Fibroblast of skin of right quadriceps (primary cell): ENCODE measurements around the gene TSPYL2.

Experiments
- DNase-seq: peaks from one replicate; pipeline ENCODE4 v3.0.0-alpha.2; 2013

TSPYL2 gene

DNA sequence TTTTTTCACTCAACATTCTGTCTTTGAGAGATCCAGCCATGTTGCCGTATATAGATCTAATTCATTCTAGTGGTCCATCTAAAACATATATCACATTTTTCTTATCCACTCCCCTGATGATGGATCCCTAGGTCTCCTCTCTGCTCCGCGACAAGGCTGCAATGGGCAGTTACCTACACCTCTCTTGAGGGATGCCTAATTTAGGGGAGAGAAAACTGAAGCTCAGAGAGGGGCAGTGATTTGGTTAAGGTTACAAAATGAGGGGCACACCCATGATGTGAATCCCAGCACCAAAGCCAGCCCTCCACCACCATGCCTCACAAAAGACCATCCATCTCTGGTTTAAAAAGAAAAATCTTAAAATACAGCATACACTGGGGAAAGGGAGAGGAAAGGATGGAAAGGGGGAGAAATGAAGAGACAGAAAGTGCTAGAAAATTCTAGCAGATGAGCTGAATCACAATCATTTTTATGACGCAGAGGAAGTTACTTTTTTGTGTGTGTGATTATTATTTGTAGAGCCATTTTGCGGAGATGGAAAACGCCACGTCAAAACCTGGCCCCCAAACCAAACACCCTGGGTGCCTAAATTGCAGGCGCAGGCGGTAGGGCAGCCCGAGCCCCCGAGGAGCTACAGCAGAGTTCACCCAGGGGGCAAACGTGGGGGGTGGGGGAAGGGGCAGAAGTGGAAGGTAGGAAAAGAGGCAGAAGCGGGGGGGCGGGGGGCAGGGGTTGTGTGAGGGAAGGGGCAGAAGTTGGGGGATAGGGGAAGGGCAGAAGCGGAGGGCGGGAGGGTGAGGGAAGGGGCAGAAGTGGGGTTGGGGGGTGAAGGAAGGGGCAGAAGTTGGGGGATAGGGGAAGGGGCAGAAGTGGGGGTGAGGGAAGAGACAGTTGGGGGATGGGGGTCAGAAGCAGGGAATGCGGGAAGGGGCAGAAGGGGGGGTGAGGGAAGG lies 1.3 kb upstream of the TSPYL2 start:
- peak; percentile 40 for DNase-seq

DNA sequence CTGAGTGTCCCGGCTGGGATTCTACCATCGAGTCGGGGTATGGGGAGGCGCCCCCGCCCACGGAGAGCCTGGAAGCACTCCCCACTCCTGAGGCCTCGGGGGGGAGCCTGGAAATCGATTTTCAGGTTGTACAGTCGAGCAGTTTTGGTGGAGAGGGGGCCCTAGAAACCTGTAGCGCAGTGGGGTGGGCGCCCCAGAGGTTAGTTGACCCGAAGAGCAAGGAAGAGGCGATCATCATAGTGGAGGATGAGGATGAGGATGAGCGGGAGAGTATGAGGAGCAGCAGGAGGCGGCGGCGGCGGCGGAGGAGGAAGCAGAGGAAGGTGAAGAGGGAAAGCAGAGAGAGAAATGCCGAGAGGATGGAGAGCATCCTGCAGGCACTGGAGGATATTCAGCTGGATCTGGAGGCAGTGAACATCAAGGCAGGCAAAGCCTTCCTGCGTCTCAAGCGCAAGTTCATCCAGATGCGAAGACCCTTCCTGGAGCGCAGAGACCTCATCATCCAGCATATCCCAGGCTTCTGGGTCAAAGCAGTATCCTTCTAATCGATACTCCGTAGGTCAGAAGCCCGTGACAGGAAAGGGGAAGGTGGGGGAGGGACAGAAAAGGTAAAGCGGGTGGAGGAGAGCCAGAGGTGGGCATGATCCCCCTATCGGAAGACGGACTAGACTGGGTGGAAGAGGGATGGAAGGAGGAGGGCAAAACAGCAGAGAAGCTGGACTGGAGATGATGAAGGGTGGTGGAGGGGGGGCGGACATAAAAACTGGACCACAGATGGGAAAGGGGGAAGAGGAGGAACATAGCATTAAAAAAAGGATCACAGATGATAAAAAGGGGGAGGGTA lies 828 bp downstream of the TSPYL2 start:
- no peak for DNase-seq

DNA sequence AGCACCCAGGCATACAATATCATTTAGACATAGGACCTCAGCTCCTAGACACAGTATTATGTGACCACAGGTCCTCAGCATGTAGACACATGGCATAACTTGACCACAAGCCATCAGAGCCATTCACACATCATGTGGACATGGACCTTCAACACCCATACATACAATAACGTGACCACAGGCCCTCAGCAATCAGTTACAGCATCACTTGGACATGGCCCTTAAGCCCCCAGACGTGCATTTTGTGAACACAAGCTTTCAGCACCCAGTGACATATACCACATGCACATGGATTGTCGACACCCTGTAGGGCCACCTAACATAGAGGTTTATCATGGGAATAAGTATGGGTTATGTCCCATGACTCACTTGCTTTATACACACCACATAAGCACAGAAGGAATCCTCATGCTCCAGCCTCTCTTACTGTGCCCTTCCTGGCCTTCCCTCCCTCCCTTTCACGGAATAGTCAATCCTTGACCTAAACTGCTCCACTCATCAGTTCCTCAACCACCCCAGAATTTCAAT lies 1.9 kb downstream of the TSPYL2 start:
- DNase-seq: no peak

DNA sequence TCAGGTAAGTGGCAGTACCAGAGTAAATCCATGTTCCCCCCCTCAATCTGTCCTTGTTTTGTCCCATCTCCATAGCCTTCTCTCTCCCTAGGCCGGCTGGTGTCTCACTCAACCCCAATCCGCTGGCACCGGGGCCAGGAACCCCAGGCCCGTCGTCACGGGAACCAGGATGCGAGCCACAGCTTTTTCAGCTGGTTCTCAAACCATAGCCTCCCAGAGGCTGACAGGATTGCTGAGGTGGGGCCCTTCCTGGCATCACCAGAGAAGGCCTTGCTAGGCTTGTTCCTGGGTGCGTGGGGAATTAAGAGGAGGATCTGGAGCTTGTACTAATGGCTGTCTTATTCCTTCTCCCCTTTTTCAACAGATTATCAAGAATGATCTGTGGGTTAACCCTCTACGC lies 2.7 kb downstream of the TSPYL2 start:
- DNase-seq: no peak

DNA sequence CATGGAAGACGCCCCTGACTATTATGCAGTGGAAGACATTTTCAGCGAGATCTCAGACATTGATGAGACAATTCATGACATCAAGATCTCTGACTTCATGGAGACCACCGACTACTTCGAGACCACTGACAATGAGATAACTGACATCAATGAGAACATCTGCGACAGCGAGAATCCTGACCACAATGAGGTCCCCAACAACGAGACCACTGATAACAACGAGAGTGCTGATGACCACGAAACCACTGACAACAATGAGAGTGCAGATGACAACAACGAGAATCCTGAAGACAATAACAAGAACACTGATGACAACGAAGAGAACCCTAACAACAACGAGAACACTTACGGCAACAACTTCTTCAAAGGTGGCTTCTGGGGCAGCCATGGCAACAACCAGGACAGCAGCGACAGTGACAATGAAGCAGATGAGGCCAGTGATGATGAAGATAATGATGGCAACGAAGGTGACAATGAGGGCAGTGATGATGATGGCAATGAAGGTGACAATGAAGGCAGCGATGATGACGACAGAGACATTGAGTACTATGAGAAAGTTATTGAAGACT lies 3.6 kb downstream of the TSPYL2 start:
- no peak for DNase-seq

DNA sequence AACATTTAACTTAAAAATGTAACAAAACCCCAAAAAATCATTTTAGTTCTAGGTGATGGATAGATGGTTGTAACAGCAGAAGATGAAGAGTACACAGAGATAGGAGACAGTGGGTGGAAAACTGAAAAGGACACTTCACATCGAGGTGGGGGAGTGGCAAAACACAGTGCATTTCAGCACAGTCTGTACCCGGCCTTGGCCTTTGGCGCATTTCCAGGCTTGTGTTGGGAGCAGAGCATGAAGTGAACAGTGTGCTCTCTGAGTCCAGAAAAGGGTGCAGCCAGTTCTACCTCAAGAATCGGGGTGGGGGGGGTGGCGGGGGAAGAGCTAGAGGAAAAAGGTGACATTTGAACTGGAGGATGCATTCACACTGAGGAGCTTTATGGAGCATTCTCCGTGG lies 4.3 kb downstream of the TSPYL2 start:
- no peak for DNase-seq

DNA sequence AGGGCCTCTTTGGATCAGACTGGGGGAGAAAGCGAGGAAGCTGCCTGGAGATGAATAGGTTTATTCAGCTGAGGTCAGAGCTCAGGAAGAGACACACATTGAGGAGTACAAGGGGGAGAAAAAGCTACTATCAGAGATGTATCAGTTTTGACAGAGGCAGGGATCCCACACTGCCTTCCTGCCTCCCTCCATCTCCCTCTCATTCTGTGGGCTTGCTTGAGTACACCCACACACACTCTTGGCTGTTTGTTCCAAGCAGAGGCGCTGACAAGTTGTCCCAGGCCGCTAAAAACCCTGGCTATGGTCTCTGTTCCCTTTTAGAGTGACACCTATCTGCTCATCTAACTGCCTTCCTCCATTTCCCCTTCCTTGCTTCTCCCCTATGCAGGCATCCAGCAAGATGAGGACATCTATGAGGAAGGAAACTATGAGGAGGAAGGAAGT lies 5.2 kb downstream of the TSPYL2 start:
- DNase-seq: no peak

DNA sequence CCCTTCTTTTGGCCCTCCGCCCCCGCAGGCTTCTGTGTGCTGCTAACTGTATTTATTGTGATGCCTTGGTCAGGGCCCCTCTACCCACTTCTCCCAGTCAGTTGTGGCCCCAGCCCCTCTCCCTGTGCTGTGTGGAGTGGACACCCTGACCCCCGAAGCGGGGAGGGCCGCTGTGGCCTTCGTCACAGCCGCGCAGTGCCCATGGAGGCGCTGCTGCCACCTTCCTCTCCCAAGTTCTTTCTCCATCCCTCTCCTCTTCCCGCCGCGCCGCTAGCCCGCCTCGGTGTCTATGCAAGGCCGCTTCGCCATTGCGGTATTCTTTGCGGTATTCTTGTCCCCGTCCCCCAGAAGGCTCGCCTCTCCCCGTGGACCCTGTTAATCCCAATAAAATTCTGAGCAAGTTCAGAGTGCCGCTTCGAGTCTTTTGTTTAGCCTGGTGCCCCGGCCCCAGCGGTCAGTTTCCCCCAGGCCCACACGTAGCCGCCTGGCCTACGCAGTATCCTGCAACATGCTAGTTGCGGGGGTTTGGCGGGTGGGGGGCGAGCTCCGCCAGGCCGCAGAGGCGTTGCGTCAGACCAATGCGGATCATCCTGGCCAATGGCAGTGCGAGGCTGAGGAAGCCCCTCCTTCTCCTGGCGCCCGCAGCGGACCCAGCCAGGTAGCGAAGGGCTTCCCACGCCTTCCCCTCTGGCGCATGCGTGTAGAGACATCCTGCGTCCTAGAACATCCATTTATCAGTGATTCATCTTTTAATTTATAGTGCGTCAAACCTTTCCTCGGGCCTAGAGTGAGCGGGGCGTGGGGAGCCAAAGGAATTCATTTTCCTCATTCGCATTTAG lies 6.2 kb downstream of the TSPYL2 start:
- DNase-seq: peak; percentile 85

DNA sequence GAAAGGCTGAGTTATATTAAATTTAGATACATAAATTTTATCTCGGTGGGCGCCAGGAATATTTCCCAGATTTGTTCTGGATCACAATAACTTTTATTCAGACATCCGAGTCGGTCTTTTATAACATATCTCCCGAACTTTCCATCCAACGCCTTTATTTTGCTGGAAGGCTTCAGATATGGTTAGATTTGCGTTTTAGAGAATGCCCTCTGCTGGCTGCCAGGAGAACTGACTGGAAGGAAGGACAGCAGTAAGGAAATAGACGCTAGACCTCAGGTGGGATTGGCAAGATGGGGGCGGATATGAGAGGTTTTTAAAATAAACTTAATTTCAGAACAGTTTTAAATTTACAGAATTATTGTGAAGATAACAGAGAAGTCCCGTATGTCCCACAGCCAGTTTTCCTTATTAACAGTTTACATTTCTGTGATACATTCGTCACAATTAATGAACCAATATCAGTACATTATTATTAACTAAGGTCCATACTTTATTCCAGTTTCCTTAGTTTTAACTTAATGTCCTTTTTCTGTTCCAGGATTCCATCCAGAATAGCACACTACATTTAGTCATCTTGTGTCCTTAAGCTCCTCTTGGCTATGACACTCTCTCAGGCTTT lies 7.2 kb downstream of the TSPYL2 start:
- peak; percentile 61 for DNase-seq

DNA sequence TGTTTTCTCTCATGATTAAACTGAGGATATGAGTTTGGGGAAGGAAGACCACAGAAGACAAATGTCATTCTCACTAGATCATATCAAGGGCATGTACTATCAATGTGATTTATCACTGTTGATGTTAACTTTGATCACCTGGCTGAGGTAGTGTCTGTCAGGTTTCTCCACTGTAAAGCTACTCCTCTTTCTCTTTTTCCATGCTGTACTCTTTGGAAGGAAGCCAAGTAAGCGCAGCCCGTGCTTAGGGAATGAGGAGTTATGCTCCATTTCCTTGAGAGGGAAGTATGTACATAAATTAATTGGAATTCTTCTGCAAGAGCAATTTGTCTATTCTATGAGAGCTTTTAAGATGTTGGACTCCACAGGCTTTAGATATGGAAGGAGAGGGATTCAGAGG lies 7.8 kb downstream of the TSPYL2 start:
- DNase-seq: no peak

DNA sequence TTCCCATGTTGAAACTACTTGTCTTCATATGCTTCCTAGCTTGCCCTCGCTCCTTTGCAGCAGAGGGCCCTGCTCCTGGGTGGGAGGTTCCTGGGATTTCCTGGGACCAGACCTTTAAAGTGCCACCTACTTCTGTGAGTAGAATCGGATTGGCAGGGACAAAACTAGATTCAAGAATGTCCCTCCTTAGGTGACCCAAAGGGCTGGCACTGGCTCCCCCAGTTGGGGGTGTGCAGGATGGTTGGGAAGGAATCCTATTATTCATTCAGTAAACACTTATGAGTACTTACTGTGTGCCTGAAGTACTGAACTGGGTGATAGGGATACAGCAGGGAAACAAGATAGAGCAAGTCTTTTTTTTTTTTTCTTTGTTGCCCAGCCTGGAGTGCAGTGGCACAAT lies 9.2 kb downstream of the TSPYL2 start:
- no peak for DNase-seq

DNA sequence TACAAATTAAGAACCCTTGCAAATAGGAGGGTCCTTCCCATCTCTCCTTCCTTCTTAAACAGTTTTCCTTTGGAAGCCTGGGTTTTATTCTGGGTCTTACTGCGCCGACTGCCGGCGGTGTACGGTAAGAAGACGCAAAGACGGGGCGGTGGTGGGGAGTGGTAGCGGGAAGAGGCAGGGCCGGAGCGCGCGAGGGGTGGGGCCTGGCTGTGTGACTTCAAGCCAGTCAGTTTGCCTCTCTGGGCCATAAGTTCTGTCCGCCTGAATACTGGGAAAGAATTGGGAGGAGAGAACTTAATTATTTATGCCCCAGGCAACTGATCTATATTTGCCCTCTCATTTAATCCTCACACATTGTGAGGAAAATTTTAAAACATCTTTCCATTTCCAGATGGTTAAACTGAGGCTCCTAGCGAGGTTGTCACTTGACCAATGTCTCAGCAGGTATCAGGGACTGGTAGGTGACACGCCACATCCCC lies 11.0 kb downstream of the TSPYL2 start:
- DNase-seq: peak; percentile 73

DNA sequence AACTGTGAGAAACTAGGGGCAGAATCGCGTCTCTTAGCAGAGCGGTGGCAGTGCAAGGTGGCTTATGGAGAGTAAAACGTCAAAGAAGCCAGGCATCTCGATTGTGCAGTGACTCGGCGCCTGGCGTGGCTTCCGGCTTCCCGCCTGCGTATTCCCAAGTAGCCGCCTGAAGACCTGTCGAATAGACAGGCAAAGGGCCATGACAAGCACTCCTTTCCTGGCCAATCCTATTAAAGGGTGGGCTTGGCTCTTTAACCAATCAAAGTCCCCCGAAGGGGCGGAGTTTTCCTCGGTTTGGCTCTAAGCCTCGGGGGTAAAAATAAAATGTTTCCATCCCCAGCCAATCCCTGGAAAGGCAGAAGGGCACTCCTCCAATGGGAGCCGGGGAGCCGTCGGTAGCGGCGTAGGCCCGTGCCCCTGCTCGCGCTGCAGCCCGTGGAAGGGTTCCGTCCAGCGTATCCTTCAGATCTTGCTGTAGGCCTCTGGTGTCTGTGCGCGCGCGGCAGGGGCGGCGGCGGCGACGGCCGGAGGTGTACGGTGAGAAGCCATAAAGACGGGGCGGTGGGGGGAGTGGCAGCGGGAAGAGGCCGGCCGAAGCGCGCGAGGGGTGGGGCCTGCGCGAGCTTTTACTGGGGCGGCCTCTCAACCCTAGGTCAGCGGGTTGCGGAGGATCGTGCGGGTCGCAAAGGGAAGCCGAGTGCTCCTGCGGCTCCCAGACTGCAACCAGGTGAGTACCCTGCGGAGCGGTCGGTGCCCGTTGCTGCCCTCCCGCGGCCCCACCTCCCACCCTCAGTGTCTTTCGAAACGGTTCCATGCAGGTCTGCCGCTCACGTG lies 11.8 kb downstream of the TSPYL2 start, which contains the start of gene KANTR:
Gene KANTR (plus strand): TSS at position 395 of the 834 bp plus-strand sequence. CDS start 30,131 bp downstream, outside the sequence.
- DNase-seq: peak; percentile 95

DNA sequence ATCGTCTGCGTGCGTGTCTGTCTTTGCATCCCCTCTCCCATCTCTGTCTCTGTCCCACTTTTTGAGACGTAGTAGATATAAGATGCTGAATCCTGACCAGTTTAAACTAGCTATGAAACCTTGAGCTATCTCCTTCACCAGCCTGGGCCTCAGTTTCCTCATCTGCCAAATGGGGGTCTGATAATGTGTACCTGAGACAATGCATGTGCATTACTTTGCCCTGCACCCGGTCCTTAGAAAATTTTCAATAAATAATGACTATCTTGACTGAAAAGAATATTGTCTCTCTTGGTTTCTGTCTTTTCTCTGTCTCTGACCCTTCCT lies 12.4 kb downstream of the TSPYL2 start:
- no peak for DNase-seq

DNA sequence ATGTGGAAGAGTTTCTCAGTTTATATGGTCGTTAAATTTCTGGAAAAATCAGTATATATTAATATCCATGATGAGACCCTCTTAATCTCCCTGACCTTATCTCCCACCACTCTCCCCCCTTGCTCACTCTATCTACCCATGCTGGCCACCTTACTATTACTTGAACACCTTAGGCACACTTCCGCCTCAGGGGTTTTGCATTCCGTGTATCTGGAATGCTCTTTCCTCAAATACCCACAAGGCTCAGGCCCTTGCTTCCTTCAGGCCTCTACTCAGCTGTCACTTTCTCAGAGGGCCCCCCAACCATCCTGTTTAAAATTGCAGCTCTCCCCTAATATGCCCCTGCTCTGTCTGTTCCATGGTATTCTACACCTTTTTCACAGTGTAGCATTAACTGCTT lies 13.6 kb downstream of the TSPYL2 start:
- DNase-seq: no peak

DNA sequence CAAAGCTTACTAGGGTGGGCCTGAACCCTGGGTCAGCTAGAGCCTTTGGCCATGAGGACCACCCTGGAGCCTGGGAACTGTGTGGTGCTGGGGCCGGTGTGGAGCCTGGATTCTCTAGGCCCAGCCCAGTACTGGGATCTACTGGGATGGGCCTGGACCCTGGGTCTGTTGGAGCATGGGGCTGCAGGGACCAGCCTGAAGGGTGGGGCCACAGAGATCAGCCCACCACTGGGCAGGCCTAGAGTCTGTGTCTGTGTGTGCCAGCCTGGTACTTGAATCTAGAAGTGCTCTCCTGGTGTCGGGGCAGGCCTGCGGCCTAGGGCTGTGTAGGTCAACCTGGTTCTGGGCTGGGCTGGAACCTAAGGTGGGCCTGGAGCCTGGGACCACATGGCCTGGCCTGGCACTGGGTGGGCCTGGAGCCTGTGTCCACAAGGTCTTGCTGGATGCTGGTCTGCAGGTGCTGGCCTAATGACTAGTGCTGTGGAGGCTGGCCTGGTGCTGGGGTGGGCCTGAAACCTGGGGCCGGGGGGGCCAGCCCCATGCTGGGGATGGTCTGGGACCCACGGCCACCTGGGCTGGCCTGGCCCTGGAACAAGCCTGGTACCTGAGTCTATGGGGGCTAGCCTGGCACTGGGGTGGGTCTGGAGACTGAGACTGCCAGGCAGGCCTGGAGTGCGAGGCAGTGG lies 32.8 kb downstream of the TSPYL2 start:
- no peak for DNase-seq

DNA sequence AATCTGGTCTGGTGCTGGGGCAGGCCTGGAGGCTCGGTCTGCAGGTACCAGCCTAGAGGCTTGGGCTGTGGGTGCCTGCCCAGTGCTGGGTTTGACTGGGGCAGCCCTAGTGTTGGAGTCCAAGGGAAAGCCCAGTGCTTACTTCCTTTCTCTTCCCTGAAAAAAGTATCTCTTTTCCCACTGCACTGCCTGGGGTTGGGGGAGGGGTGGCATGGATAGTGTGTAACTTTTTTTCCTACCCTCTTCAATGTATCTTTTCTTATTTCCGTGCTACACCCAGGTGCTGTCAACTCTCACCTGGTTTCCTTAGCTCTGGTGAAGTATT lies 33.3 kb downstream of the TSPYL2 start:
- DNase-seq: no peak

DNA sequence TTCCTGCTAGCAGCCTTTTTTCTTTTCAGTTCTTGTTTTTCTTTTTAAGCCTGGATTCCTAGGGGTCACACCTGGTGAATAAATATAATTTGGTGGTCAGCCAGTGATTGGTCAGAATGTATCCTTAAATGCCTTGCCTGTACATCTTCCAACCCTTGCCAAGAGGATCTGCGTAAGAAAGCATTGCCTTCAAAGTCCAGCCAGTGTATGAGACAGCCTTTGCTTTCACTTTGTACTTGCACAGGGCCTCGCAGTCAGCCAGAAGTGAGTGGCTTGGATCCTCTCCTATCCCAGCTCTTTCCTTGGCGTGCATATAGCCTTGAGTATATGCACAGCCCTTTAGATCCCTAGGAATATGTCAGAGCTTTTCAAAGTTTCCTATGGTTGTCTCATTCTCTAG lies 33.9 kb downstream of the TSPYL2 start:
- DNase-seq: peak; percentile 43

DNA sequence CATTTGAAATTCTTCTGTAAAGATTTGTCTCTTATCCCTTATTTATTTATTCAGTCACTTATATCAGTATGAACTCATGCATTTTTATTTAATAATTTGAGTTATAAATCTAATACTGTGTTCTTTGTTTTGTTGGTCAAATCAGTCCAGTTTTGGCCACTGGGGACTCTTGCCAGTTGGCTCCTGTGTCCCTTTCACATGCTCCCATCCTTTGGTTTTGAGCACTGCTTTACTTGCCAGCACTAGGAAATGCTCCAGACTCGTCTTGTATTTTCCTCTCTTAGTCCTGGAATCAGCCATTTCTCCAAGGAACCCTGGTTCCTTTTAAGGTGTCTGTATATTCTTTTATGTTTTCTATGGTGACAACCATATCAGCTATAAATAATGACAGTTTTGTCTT lies 39.8 kb downstream of the TSPYL2 start:
- no peak for DNase-seq

DNA sequence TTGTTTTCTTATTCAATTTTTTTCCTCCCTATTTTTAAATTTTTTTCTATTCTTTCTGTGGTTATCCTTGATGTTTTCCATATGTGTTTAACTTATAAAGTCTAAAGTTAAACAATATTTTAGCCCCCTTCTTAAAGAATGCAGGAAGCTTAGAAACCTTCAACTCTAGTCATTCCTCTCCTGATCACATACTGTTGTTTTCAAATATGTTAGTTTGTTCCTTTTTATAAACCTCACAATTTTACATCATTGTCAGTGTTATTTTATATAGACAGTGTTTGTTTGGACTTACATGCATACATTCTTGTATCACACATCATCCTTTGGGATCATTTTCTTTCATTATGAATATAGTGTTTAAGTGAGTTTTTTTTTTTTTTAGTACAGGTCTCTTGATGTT lies 43.3 kb downstream of the TSPYL2 start:
- peak; percentile 8 for DNase-seq
